WTC11 (cell line): Measurements from ENCODE around the gene SAG.

Experiments
- ZNF219 ChIP-seq: sonication (generic); formaldehyde crosslinking; IDR thresholded peaks from 2 replicates; pipeline ENCODE4 v1.8.0; 2023; ENCODE audit warnings: missing genetic modification reagents, mild to moderate bottlenecking, borderline replicate concordance
- TF ChIP-seq, protein P1 (sequence below): fragments of 200-600 bp; IDR thresholded peaks from 2 replicates; pipeline ENCODE4 v1.8.0; 2022; ENCODE audit warnings: antibody characterized with exemption

DNA sequence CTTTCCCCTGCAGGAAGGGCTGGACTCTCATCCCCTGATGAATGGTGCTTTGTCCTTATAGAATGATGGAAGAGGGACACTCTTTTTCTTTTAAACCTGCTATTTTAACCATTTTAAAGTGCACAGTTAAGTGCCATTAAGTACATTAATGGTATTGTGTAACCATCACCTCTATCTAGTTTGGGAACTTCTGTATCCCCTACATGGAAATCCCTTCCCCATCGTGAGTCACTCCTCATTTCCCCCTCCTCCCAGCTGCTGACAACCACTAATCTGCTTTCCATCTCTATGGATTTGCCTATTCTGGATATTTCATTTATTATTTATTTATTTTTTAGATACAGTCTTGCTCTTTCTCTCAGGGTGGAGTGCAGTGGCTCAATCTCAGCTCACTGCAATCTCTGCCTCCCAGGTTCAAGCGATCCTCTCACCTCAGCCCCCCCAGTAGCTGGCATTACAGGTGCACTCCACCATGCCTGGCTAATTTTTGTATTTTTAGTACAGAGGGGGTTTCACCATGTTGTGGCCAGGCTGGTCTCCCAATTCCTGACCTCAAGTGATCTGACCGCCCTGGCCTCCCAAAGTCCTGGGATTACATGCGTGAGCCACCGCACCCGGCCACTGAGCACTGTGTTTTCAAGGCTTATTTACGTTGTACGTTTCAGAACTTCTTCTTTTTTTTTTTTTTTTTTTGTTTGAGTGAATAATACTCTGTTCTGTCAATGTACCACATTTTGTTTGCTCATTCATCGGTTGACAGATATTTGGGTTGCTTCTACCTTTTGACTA, 62.5 kb downstream of the SAG start:
- TF ChIP-seq ZNF219 (CRISPR knock-in tag) = no peak
- TF ChIP-seq, protein P1, sequence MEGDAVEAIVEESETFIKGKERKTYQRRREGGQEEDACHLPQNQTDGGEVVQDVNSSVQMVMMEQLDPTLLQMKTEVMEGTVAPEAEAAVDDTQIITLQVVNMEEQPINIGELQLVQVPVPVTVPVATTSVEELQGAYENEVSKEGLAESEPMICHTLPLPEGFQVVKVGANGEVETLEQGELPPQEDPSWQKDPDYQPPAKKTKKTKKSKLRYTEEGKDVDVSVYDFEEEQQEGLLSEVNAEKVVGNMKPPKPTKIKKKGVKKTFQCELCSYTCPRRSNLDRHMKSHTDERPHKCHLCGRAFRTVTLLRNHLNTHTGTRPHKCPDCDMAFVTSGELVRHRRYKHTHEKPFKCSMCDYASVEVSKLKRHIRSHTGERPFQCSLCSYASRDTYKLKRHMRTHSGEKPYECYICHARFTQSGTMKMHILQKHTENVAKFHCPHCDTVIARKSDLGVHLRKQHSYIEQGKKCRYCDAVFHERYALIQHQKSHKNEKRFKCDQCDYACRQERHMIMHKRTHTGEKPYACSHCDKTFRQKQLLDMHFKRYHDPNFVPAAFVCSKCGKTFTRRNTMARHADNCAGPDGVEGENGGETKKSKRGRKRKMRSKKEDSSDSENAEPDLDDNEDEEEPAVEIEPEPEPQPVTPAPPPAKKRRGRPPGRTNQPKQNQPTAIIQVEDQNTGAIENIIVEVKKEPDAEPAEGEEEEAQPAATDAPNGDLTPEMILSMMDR = no peak
